HG02588 (cell line): Measurements from ENCODE around the gene KRTAP4-5.
"Not testable (repeated sequence)": the region's sequence is repeated elsewhere in the genome, so short reads cannot be mapped to it uniquely, and the experiment has no call there.

Experiments
- ATAC-seq: cut with Tn5 transposase; IDR thresholded peaks from one replicate; pipeline ENCODE4 v1.9.1; 2021; ENCODE audit warnings: mild to moderate bottlenecking, moderate library complexity; ENCODE audit not compliant: unreplicated experiment

Gene KRTAP4-5

GRCh38 chr17:41111151-41111885 lies 38.3 kb downstream of the KRTAP4-5 start:
- ATAC-seq: no peak

DNA sequence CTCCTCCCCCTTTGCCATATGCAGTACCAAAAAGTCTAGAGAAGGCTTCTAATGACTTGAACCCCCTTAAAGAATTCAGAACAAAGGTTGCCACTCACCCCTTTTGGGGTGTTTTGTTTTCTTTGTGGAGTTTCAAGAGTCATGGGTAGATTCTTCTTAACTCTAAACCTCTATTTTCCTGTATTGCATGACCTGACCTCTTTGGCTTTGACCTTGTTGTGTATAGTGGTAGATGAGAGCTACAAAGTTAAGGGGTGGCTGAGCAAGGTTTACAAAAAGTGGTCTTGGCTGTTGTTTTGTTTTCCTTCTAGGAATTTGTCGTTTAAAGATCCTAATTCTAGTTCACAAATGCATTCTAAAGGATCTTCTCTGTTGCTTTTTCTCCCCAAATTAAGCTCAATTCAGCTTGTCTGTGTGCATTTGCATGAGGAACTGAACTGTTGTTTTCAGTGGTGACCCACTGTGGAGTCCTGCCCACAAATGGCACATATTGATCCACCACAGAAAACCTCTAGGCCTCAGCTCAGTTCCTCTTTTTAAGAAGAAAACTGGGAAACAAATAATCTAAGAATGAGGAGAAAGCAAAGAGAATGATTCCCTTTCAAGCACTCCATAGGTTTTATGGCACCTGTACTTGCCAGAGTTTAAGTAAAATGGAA lies 40.8 kb downstream of the KRTAP4-5 start:
- not testable (repeated sequence) for ATAC-seq

- no peak for ATAC-seq
Measured at GRCh38 chr17:41107941-41108450, 41.6 kb downstream of the KRTAP4-5 start.

- not testable (repeated sequence) for ATAC-seq
Measured at GRCh38 chr17:41105347-41105746, 44.3 kb downstream of the KRTAP4-5 start, which contains the start of gene KRTAP4-9. Gene KRTAP4-9 (plus strand): TSS chr17:41105389. CDS start chr17:41105389, 0 bp downstream.

GRCh38 chr17:41104386-41105038 lies 45.1 kb downstream of the KRTAP4-5 start:
- not testable (repeated sequence) for ATAC-seq

DNA sequence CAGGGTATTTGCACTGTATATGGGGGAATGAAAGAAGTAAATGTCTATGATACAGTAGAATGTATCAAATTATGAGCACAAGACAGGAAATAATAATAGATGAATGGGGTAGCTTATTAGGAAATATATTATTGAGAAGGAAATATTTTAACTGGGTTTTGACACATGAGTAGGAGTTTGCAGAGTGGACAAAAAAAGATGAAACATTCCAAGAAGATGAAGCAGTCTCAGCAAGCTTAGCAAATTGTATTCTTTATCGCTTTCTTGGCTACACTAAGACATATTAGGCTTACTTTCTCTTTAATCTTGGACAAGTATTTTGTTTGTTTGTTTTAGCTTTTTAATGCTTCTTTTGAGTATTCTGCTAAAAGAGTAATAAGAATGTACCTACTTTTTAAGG lies 45.7 kb downstream of the KRTAP4-5 start:
- no peak for ATAC-seq

DNA sequence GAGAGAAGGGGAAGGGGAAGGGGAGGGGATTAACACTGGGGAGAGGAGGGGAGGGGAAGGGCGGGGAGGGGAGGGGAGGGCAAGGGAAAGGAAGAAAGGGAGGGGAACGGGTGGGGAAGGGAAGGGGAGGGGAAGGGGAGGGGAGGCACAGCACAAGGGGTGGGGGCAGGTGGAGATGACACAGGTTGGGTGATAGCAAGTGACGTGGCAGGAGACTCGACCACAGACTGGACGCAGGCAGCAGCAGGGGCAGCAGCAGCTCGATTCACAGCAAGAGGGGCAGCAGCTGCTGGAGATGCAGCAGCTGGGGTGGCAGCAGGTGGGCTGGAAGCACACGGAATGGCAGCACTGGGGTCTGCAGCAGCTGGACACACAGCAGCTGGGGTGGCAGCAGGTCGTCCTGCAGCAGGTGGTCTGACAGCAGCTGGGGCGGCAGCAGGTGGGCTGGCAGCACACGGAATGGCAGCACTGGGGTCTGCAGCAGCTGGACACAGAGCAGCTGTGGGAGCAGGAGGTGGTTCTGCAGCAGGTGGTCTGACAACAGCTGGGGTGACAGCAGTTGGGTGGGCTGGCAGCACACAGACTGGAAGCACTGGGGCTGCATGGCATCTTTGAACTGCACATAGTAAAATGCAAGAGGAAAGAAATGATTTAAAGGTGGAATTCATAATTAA lies 47.9 kb downstream of the KRTAP4-5 start, which contains the start of gene KRTAP4-16:
TSS of gene KRTAP4-16 (minus strand) at position 624 of the 674 bp plus-strand sequence. CDS start at position 624, 0 bp downstream.
- no peak for ATAC-seq

- ATAC-seq: not testable (repeated sequence)
Measured at GRCh38 chr17:41099682-41100480, 49.7 kb downstream of the KRTAP4-5 start.
